ENCODE results near the gene TMEM86B. TPM values are rescaled to one million over a fixed set of nuclear protein-coding genes. Genes with fewer than 3 reads are reported as not detected.

The TMEM86B gene
- total RNA-seq, 3 donors from 2014 or later (not counting 1 experiment from before 2014, with no cell fraction given): 12.6 to 14.7 (median 14.6) TPM

DNA sequence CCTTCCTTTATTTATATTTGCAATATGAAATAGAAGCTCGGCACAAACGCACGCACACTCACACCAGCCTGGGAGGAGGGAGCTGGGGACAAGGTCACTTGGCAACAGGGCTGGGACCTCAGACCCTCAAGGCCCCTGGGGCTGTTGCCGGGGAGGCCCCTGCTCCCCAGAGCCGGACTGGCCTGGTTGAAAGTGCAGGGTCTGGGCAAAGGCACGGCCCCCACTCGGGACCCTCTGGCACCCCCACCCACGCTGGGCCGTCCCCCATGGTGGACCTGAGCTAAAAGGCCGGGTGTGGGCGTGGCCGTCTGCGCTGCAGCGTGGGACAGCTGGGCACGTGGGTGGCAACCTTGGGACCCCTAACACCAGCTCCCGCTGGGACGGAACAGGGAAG, 1.2 kb upstream of the TMEM86B start:
- no peaks in the 10 kb centered on the region for H3K27me3 ChIP-seq (ENCODE audit: control insufficient read depth, insufficient read depth, low read length)
- 92% methylated on average over 17 of the region's 17 CpGs for WGBS (ENCODE audit: insufficient coverage)

GRCh38 chr19:55229145-55229788, 704 bp upstream of the TMEM86B start:
- TF ChIP-seq, protein P1, sequence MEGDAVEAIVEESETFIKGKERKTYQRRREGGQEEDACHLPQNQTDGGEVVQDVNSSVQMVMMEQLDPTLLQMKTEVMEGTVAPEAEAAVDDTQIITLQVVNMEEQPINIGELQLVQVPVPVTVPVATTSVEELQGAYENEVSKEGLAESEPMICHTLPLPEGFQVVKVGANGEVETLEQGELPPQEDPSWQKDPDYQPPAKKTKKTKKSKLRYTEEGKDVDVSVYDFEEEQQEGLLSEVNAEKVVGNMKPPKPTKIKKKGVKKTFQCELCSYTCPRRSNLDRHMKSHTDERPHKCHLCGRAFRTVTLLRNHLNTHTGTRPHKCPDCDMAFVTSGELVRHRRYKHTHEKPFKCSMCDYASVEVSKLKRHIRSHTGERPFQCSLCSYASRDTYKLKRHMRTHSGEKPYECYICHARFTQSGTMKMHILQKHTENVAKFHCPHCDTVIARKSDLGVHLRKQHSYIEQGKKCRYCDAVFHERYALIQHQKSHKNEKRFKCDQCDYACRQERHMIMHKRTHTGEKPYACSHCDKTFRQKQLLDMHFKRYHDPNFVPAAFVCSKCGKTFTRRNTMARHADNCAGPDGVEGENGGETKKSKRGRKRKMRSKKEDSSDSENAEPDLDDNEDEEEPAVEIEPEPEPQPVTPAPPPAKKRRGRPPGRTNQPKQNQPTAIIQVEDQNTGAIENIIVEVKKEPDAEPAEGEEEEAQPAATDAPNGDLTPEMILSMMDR (IDR thresholded peaks at IDR 0.05): no peak
- Histone ChIP-seq H3K4me1 (ENCODE audit: control insufficient read depth, insufficient read depth, low read length) (no peaks in the 10 kb centered on the region), H3K9me3 (ENCODE audit: control insufficient read depth, insufficient read depth, low read length) (no peaks in the 10 kb centered on the region), H3K27ac (ENCODE audit: low read length) (no peak overlapping the region), H3K4me3 (ENCODE audit: low read length) (no peak overlapping the region), H3K36me3 (ENCODE audit: control insufficient read depth, insufficient read depth, low read length) (peaks cover 69% of the 10 kb centered on the region), H3K27me3 (ENCODE audit: control insufficient read depth, insufficient read depth, low read length) (no peaks in the 10 kb centered on the region)
- Mint-ChIP-seq H3K27me3 (ENCODE audit: low read depth in 2 of 2) (no peaks in the 10 kb centered on the region), H3K27ac (peak overlapping the region in 1 of 2 donors; percentile 56), H3K9me3 (no peaks in the 10 kb centered on the region), H3K4me3 (no peak overlapping the region), H3K4me1 (peaks cover 8 to 11% of the 10 kb centered on the region in 2 donors), H3K36me3 (peaks cover 5% of the 10 kb centered on the region)
- intact Hi-C loops (cut with micrococcal nuclease): no loop called here
- ATAC-seq: no peak
- no peak for DNase-seq
- WGBS (ENCODE audit: insufficient coverage): 95% methylated on average over 16 of the region's 18 CpGs

More for the DNA sequence above, 1.2 kb upstream of the TMEM86B start:
- Histone ChIP-seq H3K4me1 (ENCODE audit: control insufficient read depth, insufficient read depth, low read length) (no peaks in the 10 kb centered on the region), H3K4me3 (ENCODE audit: low read length) (no peak overlapping the region), H3K27ac (ENCODE audit: low read length) (no peak overlapping the region), H3K36me3 (ENCODE audit: control insufficient read depth, insufficient read depth, low read length) (peaks cover 74% of the 10 kb centered on the region), H3K9me3 (ENCODE audit: control insufficient read depth, insufficient read depth, low read length) (no peaks in the 10 kb centered on the region)
- peaks cover 12 to 16% of the 10 kb centered on the region in 2 donors for H3K4me1 Mint-ChIP-seq
- ATAC-seq: no peak
- H3K36me3 Mint-ChIP-seq: peaks cover 11% of the 10 kb centered on the region
- H3K9me3 Mint-ChIP-seq: no peaks in the 10 kb centered on the region
- TF ChIP-seq, protein P1 (IDR thresholded peaks at IDR 0.05): no peak
- no peak overlapping the region for H3K4me3 Mint-ChIP-seq
- intact Hi-C loops (cut with micrococcal nuclease): no loop called here
- DNase-seq: no peak
- no peaks in the 10 kb centered on the region for H3K27me3 Mint-ChIP-seq (ENCODE audit: low read depth in 2 of 2)
- H3K27ac Mint-ChIP-seq: no peak overlapping the region

GRCh38 chr19:55228015-55228391, 560 bp downstream of the TMEM86B start:
- H3K4me1 Mint-ChIP-seq: peaks cover 0 to 11% of the 10 kb centered on the region in 2 donors
- Histone ChIP-seq H3K36me3 (ENCODE audit: control insufficient read depth, insufficient read depth, low read length) (peaks cover 60% of the 10 kb centered on the region), H3K27ac (ENCODE audit: low read length) (no peak overlapping the region), H3K9me3 (ENCODE audit: control insufficient read depth, insufficient read depth, low read length) (no peaks in the 10 kb centered on the region), H3K27me3 (ENCODE audit: control insufficient read depth, insufficient read depth, low read length) (no peaks in the 10 kb centered on the region), H3K4me3 (ENCODE audit: low read length) (no peak overlapping the region), H3K4me1 (ENCODE audit: control insufficient read depth, insufficient read depth, low read length) (no peaks in the 10 kb centered on the region)
- ATAC-seq: no peak
- intact Hi-C loops (cut with micrococcal nuclease): no loop called here
- no peaks in the 10 kb centered on the region for H3K9me3 Mint-ChIP-seq
- H3K36me3 Mint-ChIP-seq: no peaks in the 10 kb centered on the region
- H3K27me3 Mint-ChIP-seq (ENCODE audit: low read depth in 2 of 2): no peaks in the 10 kb centered on the region
- no peak for DNase-seq
- H3K27ac Mint-ChIP-seq: peak overlapping the region; percentile 29 to 65
- H3K4me3 Mint-ChIP-seq: no peak overlapping the region
- WGBS (ENCODE audit: insufficient coverage): 89% methylated on average over 17 of the region's 17 CpGs
- TF ChIP-seq, protein P1 (IDR thresholded peaks at IDR 0.05): no peak
